ENCODE results near the gene PPP1R12B.
"Not testable (repeated sequence)": the region's sequence is repeated elsewhere in the genome, so short reads cannot be mapped to it uniquely, and the experiment has no call there.

Gene PPP1R12B

DNA sequence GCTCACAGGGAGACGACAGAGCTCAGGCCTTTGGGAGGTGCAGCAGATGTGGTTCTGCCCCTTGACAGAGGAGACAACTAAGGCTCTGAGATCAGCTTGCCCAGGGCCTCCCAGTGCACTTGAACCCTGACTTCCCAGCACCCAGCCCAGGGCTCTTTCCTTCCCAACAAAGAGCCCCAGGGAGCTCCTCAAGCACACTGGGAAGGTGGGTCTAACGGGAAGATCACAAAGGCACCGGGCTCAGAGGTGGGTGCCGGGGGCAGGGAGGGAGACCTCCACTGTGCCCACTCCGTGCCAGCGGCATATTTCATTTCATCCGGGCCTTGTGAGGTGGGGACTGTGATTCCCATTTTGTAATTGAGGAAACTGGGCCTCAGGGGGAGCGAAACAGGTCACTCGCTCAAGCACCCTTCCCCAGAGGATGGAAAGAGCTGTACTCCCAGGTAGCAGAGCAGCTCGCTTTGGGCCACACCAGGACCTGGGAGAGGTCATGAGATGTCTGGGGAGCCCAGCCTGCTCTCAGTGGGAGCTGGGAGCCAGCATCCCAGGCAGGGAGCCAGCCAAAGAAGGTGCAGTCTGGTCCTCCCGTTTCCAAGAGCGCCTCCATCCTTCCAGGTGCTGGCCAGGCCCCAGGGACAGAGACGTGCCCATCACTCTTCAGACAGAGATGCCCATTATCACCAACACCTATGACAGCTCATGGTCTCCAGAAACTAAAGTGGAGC is 279.5 kb downstream of the PPP1R12B start:
- Histone ChIP-seq H3K36me3 (no peaks in the 10 kb centered on the region), H3K4me3 (ENCODE audit: low read depth in 1 of 2, low read length in 1 of 2) (no peak overlapping the region), H3K4me1 (ENCODE audit: control insufficient read depth in 1 of 2, insufficient read depth in 1 of 2, low read depth in 1 of 2, low read length in 1 of 2) (peaks cover 19 to 72% of the 10 kb centered on the region in 2 experiments), H3K9me3 (no peaks in the 10 kb centered on the region), H3K27me3 (peaks cover 75% of the 10 kb centered on the region), H3K27ac (no peak overlapping the region)
- TF ChIP-seq, protein P1, sequence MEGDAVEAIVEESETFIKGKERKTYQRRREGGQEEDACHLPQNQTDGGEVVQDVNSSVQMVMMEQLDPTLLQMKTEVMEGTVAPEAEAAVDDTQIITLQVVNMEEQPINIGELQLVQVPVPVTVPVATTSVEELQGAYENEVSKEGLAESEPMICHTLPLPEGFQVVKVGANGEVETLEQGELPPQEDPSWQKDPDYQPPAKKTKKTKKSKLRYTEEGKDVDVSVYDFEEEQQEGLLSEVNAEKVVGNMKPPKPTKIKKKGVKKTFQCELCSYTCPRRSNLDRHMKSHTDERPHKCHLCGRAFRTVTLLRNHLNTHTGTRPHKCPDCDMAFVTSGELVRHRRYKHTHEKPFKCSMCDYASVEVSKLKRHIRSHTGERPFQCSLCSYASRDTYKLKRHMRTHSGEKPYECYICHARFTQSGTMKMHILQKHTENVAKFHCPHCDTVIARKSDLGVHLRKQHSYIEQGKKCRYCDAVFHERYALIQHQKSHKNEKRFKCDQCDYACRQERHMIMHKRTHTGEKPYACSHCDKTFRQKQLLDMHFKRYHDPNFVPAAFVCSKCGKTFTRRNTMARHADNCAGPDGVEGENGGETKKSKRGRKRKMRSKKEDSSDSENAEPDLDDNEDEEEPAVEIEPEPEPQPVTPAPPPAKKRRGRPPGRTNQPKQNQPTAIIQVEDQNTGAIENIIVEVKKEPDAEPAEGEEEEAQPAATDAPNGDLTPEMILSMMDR (IDR thresholded peaks at IDR 0.05): no peak

GRCh38 chr1:202628646-202629215 is 280.2 kb downstream of the PPP1R12B start:
- Histone ChIP-seq H3K4me1 (ENCODE audit: control insufficient read depth in 1 of 2, insufficient read depth in 1 of 2, low read depth in 1 of 2, low read length in 1 of 2) (peaks cover 19 to 69% of the 10 kb centered on the region in 2 experiments), H3K4me3 (ENCODE audit: low read depth in 1 of 2, low read length in 1 of 2) (peak overlapping the region in 1 of 2 experiments; percentile 26), H3K27me3 (peaks cover 75% of the 10 kb centered on the region), H3K27ac (peak overlapping the region; percentile 24), H3K36me3 (no peaks in the 10 kb centered on the region), H3K9me3 (no peaks in the 10 kb centered on the region)
- TF ChIP-seq, protein P1 (IDR thresholded peaks at IDR 0.05): no peak

DNA sequence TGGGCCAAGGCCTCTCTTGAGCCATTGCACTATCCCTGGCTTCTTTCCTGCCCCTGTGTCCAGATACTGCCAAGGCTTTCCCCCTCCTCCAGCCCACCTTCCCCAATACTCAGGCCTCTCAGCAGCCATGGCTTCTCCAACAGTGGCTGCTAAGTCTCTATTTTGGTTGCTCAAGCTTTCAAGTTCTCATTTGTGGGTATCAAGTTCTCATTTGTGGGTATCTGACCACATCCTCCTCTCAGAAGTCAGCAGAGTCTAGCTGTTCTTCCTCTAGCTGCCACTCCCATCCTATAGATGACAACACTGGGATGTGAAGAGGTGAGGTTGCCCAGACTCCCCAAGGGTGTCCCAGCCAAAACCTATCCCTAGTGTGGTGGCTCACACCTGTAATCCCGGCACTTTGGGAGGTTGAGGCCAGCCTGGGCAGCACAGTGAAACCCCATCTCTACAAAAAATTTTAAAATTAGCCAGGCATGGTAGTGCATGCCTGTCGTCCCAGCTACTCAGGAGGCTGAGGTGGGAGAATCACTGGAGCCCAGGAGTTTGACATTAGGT is 280.8 kb downstream of the PPP1R12B start:
- Histone ChIP-seq H3K4me3 (ENCODE audit: low read depth in 1 of 2, low read length in 1 of 2) (peak overlapping the region in 1 of 2 experiments; percentile 26), H3K27me3 (peaks cover 75% of the 10 kb centered on the region), H3K4me1 (ENCODE audit: control insufficient read depth in 1 of 2, insufficient read depth in 1 of 2, low read depth in 1 of 2, low read length in 1 of 2) (peaks cover 19 to 69% of the 10 kb centered on the region in 2 experiments), H3K27ac (peak overlapping the region; percentile 24)
- not testable (repeated sequence) for H3K9me3 ChIP-seq, H3K36me3 ChIP-seq

DNA sequence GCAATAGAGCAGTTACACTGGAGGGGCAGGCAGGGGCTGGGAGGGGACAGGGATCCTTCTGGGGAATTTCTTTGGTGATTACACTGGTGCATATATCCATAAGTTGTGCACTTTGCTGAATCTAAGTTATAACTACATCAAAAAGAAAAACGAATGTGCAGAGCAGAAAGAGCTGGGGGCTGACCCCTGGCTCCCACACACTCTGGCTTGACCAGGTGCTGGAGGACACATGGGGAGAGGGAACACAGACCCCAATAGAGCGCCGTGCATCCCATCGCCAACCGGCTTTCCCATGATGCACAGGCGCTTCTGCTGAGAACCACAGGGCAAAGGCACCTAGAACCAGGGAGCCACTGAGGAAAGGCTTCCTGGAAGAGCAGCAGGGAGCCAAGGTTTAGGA is 281.6 kb downstream of the PPP1R12B start:
- not testable (repeated sequence) for H3K36me3 ChIP-seq, H3K27ac ChIP-seq, H3K9me3 ChIP-seq
- Histone ChIP-seq H3K4me3 (ENCODE audit: low read depth in 1 of 2, low read length in 1 of 2) (peak overlapping the region in 1 of 2 experiments; percentile 26), H3K4me1 (ENCODE audit: control insufficient read depth in 1 of 2, insufficient read depth in 1 of 2, low read depth in 1 of 2, low read length in 1 of 2) (peaks cover 19 to 61% of the 10 kb centered on the region in 2 experiments), H3K27me3 (peaks cover 78% of the 10 kb centered on the region)

GRCh38 chr1:202630541-202630940 is 282.0 kb downstream of the PPP1R12B start:
- Histone ChIP-seq H3K36me3 (no peaks in the 10 kb centered on the region), H3K4me1 (ENCODE audit: control insufficient read depth in 1 of 2, insufficient read depth in 1 of 2, low read depth in 1 of 2, low read length in 1 of 2) (peaks cover 19 to 57% of the 10 kb centered on the region in 2 experiments), H3K4me3 (ENCODE audit: low read depth in 1 of 2, low read length in 1 of 2) (no peak overlapping the region), H3K27me3 (peaks cover 78% of the 10 kb centered on the region), H3K9me3 (no peaks in the 10 kb centered on the region), H3K27ac (no peak overlapping the region)
- TF ChIP-seq, protein P1 (IDR thresholded peaks at IDR 0.05): no peak

- TF ChIP-seq, protein P1 (IDR thresholded peaks at IDR 0.05): no peak
- H3K4me1 ChIP-seq (ENCODE audit: control insufficient read depth in 1 of 2, insufficient read depth in 1 of 2, low read depth in 1 of 2, low read length in 1 of 2): peaks cover 19 to 51% of the 10 kb centered on the region in 2 experiments
These were observed 282.8 kb downstream of the PPP1R12B start for GRCh38 chr1:202631076-202631923.

More at GRCh38 chr1:202631076-202631923, 282.8 kb downstream of the PPP1R12B start:
- H3K9me3 ChIP-seq: no peaks in the 10 kb centered on the region
- no peaks in the 10 kb centered on the region for H3K36me3 ChIP-seq
- no peak overlapping the region for H3K4me3 ChIP-seq (ENCODE audit: low read depth in 1 of 2, low read length in 1 of 2)
- H3K27ac ChIP-seq: no peak overlapping the region
- peaks cover 78% of the 10 kb centered on the region for H3K27me3 ChIP-seq
